ENCODE data around the gene SLC39A7. TPM values are rescaled to one million over a fixed set of nuclear protein-coding genes. Genes with fewer than 3 reads are reported as not detected.

SLC39A7 gene
- total and polyA plus RNA-seq, 2 donors (not counting 3 experiments of a cell fraction or from before 2014, with no cell fraction given), result 99.8 to 129 TPM

DNA sequence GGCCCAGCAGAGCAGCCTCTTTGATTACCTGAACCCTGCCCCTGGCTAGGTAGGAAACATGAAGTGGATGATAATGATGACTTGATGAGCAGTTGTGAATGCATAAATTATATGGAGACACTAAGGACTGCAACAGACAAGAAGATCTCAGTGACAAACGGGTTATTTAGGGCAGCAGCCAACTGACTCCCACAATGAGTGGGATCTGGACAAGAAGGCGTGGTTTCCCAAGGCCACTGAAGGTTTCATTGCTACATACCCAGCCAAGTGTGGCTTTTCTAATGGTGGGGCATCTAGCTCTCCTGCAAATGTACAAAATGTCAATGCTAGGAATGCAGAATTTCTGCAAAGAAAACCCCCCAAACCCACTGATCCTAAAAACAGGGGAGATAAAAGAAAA lies 37.1 kb downstream of the SLC39A7 start:
- dilution Hi-C loops (cut with MboI; ENCODE audit: extremely low pct_ligation_motif_present, low sequenced_read_pairs) (no loop called here), intact Hi-C loops (cut with micrococcal nuclease) (no loop called here)
- Histone ChIP-seq H3K9ac (replicated peaks; ENCODE audit: extremely low read depth, insufficient read depth, low read length) (no peak overlapping the region), H3K27me3 (ENCODE audit: control insufficient read depth in 2 of 2, insufficient read depth in 2 of 2, low read length in 2 of 2) (peaks cover 20 to 24% of the 10 kb centered on the region in 2 experiments), H3K9me1 (replicated peaks; ENCODE audit: control insufficient read depth, extremely low read depth, insufficient read depth, low read length) (no peaks in the 10 kb centered on the region), H3K4me1 (ENCODE audit: control insufficient read depth, extremely low read depth, insufficient read depth, low read length) (no peaks in the 10 kb centered on the region), H3K27ac (ENCODE audit: insufficient read depth, low read depth, low read length) (no peak overlapping the region), H3K36me3 (ENCODE audit: control insufficient read depth in 2 of 2, extremely low read depth in 1 of 2, insufficient read depth in 2 of 2, low read length in 2 of 2) (no peaks in the 10 kb centered on the region), H3K9me3 (replicated peaks; ENCODE audit: control insufficient read depth, insufficient read depth, low read length) (no peaks in the 10 kb centered on the region), H2AFZ (ENCODE audit: low read depth, low read length) (no peak overlapping the region), H3K79me2 (ENCODE audit: control insufficient read depth, insufficient read depth, low read length) (no peaks in the 10 kb centered on the region), H4K20me1 (replicated peaks; ENCODE audit: control insufficient read depth, extremely low read depth, insufficient read depth, low read length) (no peaks in the 10 kb centered on the region), H3K4me2 (ENCODE audit: insufficient read depth, low read length) (no peak overlapping the region), H3K4me3 (replicated peaks in 1 of 3; ENCODE audit: insufficient read depth in 1 of 3, low read depth in 1 of 3, low read length in 3 of 3) (no peak overlapping the region)
- ChIA-PET CTCF (interaction anchor here (0.8 to 7.7 kb wide), 2 partner anchors 11 to 17 kb away, joined by 4 to 43 read pairs; no protein-coding TSS in a partner anchor), POLR2A (interaction anchor here (0.7 kb wide), 1 partner anchor 258 kb away, joined by 3 read pairs; no protein-coding TSS in a partner anchor)
- no peak for FAIRE-seq
- DNase-seq (ENCODE audit: low read depth, low spot score), result no peak
- TF ChIP-seq MAX (IDR thresholded peaks at IDR 0.05; ENCODE audit: insufficient read depth, insufficient read length) (no peak), FOS (IDR thresholded peaks at IDR 0.05; ENCODE audit: borderline replicate concordance, insufficient read depth, low read length) (no peak), JUN (IDR thresholded peaks at IDR 0.05; ENCODE audit: borderline replicate concordance, insufficient read depth, insufficient read length, low read depth) (no peak), MYC (IDR thresholded peaks at IDR 0.05; ENCODE audit: low read depth, low read length) (no peak), POLR2AphosphoS5 (IDR thresholded peaks at IDR 0.05; ENCODE audit: insufficient read depth, low read depth, low read length) (no peak)
- no TSS peak for BruUV-seq (replicated peaks)

DNA sequence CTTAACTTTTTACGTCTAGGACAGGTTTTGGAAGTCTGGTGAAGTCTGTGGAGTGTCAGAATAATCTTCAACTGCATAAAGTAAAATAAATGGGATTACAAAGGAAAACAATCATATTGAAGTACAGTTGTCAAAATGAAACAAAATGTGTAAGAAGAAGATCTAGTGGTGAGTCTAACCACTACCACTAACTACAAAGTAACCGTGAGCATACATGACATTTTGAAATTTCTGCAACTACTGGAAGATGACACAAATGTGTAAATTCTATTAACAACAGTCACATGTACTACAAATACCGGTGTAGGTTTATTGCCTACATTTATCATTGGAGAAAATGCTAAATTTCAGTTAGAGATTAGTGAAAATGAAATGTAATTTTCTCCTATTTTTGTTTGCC lies 41.3 kb downstream of the SLC39A7 start:
- dilution Hi-C loops (cut with MboI; ENCODE audit: extremely low pct_ligation_motif_present, low sequenced_read_pairs), result no loop called here
- BruUV-seq (replicated peaks), result no TSS peak
- Histone ChIP-seq H2AFZ (ENCODE audit: low read depth, low read length) (no peak overlapping the region), H4K20me1 (replicated peaks; ENCODE audit: control insufficient read depth, extremely low read depth, insufficient read depth, low read length) (no peaks in the 10 kb centered on the region), H3K4me3 (replicated peaks in 1 of 3; ENCODE audit: insufficient read depth in 1 of 3, low read depth in 1 of 3, low read length in 3 of 3) (no peak overlapping the region), H3K9me3 (replicated peaks; ENCODE audit: control insufficient read depth, insufficient read depth, low read length) (no peaks in the 10 kb centered on the region), H3K36me3 (ENCODE audit: control insufficient read depth in 2 of 2, extremely low read depth in 1 of 2, insufficient read depth in 2 of 2, low read length in 2 of 2) (no peaks in the 10 kb centered on the region), H3K79me2 (ENCODE audit: control insufficient read depth, insufficient read depth, low read length) (no peaks in the 10 kb centered on the region), H3K9ac (replicated peaks; ENCODE audit: extremely low read depth, insufficient read depth, low read length) (no peak overlapping the region), H3K4me2 (ENCODE audit: insufficient read depth, low read length) (no peak overlapping the region), H3K27me3 (ENCODE audit: control insufficient read depth in 2 of 2, insufficient read depth in 2 of 2, low read length in 2 of 2) (peaks cover 17 to 22% of the 10 kb centered on the region in 2 experiments), H3K4me1 (ENCODE audit: control insufficient read depth, extremely low read depth, insufficient read depth, low read length) (no peaks in the 10 kb centered on the region), H3K9me1 (replicated peaks; ENCODE audit: control insufficient read depth, extremely low read depth, insufficient read depth, low read length) (no peaks in the 10 kb centered on the region), H3K27ac (ENCODE audit: insufficient read depth, low read depth, low read length) (no peak overlapping the region)
- ChIA-PET POLR2A (no interaction called here), CTCF (interaction anchor here (1.1 kb wide), 1 partner anchor 82 kb away, joined by 3 read pairs; no protein-coding TSS in a partner anchor)
- TF ChIP-seq JUN (IDR thresholded peaks at IDR 0.05; ENCODE audit: borderline replicate concordance, insufficient read depth, insufficient read length, low read depth) (no peak), MAX (IDR thresholded peaks at IDR 0.05; ENCODE audit: insufficient read depth, insufficient read length) (no peak), POLR2A (IDR thresholded peaks at IDR 0.05; ENCODE audit: low read depth, low read length) (no peak), MYC (IDR thresholded peaks at IDR 0.05; ENCODE audit: low read depth, low read length) (no peak), FOS (IDR thresholded peaks at IDR 0.05; ENCODE audit: borderline replicate concordance, insufficient read depth, low read length) (no peak), EZH2 (IDR thresholded peaks at IDR 0.05; ENCODE audit: borderline replicate concordance, low read depth, low read length, severe bottlenecking) (no peak), GATA2 (IDR thresholded peaks at IDR 0.05; ENCODE audit: insufficient read depth, insufficient read length, low read depth, low read length) (no peak), POLR2AphosphoS5 (IDR thresholded peaks at IDR 0.05; ENCODE audit: insufficient read depth, low read depth, low read length) (no peak), CTCF (IDR thresholded peaks at IDR 0.05; ENCODE audit: extremely low read depth in 1 of 2, insufficient read depth in 1 of 2, low read depth in 1 of 2, low read length in 2 of 2) (no peak)
- FAIRE-seq, result no peak
- no peak for DNase-seq (ENCODE audit: low read depth, low spot score)
- intact Hi-C loops (cut with micrococcal nuclease), result loop anchor here (10.0 kb wide), 1 partner anchor 357 kb away; no protein-coding TSS in a partner anchor

Data from endothelial cell of umbilical vein (primary cell).